PC-3 (cell line): Measurements from ENCODE around the gene HACD3. TPM values are rescaled to one million over a fixed set of nuclear protein-coding genes. Genes with fewer than 3 reads are reported as not detected.

ENCODE experiments used
- ATAC-seq: fragments of 200-7000 bp; cut with Tn5 transposase; 2 replicates; pipeline ENCODE4 v1.9.1; 2020; ENCODE audit warnings: mild to moderate bottlenecking, moderate library complexity
- BruUV-seq: library from RNA; stranded (reverse); fragments of 400-500 nt; replicated peaks from 2 replicates; lab custom pipeline; 2021; lab: Mats Ljungman, UMichigan
- CTCF ChIA-PET: fragments of 300-600 bp; sonication (Branson Sonifier 250); formaldehyde crosslinking; loops from one replicate; lab custom pipeline; 2022; ENCODE audit warnings: antibody characterized with exemption; lab: Charles Lee
- POLR2A ChIA-PET: fragments of 300-600 bp; sonication (Branson Sonifier 250); formaldehyde crosslinking; loops from one replicate; lab custom pipeline; 2022; ENCODE audit warnings: antibody characterized with exemption; ENCODE audit not compliant: unreplicated experiment; lab: Charles Lee
- DNase-seq: peaks from one replicate; pipeline ENCODE4 v3.0.0-alpha.2; 2015
- H2AFZ ChIP-seq: fragments of 300-600 bp; sonication (generic); 2 replicates; pipeline ENCODE4 v1.6.0; 2016; ENCODE audit warnings: antibody characterized with exemption, low read length
- H3F3A ChIP-seq: fragments of 300-600 bp; sonication (generic); one replicate; pipeline ENCODE4 v1.6.0; 2017; ENCODE audit warnings: antibody characterized with exemption, low read length, control low read depth, mild to moderate bottlenecking; ENCODE audit not compliant: unreplicated experiment
- H3K27ac ChIP-seq: fragments of 300-600 bp; sonication (generic); 2 replicates; pipeline ENCODE4 v1.5.1; 2016; ENCODE audit warnings: mild to moderate bottlenecking, low read length
- H3K27me3 ChIP-seq: fragments of 300-600 bp; sonication (generic); 2 replicates; pipeline ENCODE4 v1.6.1; 2016; ENCODE audit warnings: low read length, mixed read lengths
- H3K36me3 ChIP-seq: fragments of 300-600 bp; sonication (generic); 2 replicates; pipeline ENCODE4 v1.6.1; 2016; ENCODE audit warnings: low read depth, mixed run types, low read length, mixed read lengths
- H3K4me1 ChIP-seq: fragments of 300-600 bp; sonication (generic); 2 replicates; pipeline ENCODE4 v1.5.1; 2016; ENCODE audit warnings: low read length; ENCODE audit not compliant: insufficient read depth
- H3K4me2 ChIP-seq: fragments of 300-600 bp; sonication (generic); 2 replicates; pipeline ENCODE4 v1.6.0; 2016; ENCODE audit warnings: low read length
- H3K4me3 ChIP-seq: fragments of 300-600 bp; sonication (generic); 2 replicates; pipeline ENCODE4 v1.5.1; 2016; ENCODE audit warnings: mild to moderate bottlenecking, low read length, mixed read lengths
- H3K79me2 ChIP-seq: fragments of 300-600 bp; sonication (generic); 2 replicates; pipeline ENCODE4 v1.6.1; 2017; ENCODE audit warnings: low read length, mixed read lengths
- H3K9ac ChIP-seq: fragments of 300-600 bp; sonication (generic); 2 replicates; pipeline ENCODE4 v1.6.0; 2016; ENCODE audit warnings: mild to moderate bottlenecking, low read length
- H3K9me2 ChIP-seq: fragments of 300-600 bp; sonication (generic); replicated peaks from 2 replicates; pipeline ENCODE4 v1.6.1; 2016; ENCODE audit warnings: mixed run types, low read length, mixed read lengths
- H3K9me3 ChIP-seq: fragments of 300-600 bp; sonication (generic); 2 replicates; pipeline ENCODE4 v1.6.1; 2016; ENCODE audit warnings: low read length, mixed read lengths
- H4K20me1 ChIP-seq: fragments of 300-600 bp; sonication (generic); 2 replicates; pipeline ENCODE4 v1.6.1; 2016; ENCODE audit warnings: low read length, mixed read lengths
- EZH2 ChIP-seq: fragments of 300-600 bp; sonication (generic); IDR thresholded peaks from one replicate; pipeline ENCODE4 v1.6.1; 2017; ENCODE audit warnings: antibody characterized with exemption, mild to moderate bottlenecking, low read length; ENCODE audit not compliant: unreplicated experiment
- EZH2phosphoT487 ChIP-seq: fragments of 300-600 bp; sonication (generic); IDR thresholded peaks from 2 replicates; pipeline ENCODE4 v1.6.1; 2018; ENCODE audit warnings: mild to moderate bottlenecking, antibody characterized with exemption, low read length, borderline replicate concordance
- intact Hi-C: fragments of 100-400 bp; cut with micrococcal nuclease; formaldehyde crosslinking; loops from 2 replicates; pipeline ENCODE4 v1.9.0; 2023
- total RNA-seq: library from RNA; depleted of rRNA; stranded (reverse); fragments of >200 nt; gene quantifications from 2 replicates; pipeline ENCODE4 v1.2.3, GENCODE V29; 2014
- TF ChIP-seq, protein P1 (sequence below): fragments of 300-600 bp; sonication (generic); conservative IDR thresholded peaks from 2 replicates; pipeline ENCODE4 v1.5.1; 2017; ENCODE audit warnings: antibody characterized with exemption, low read depth, mild to moderate bottlenecking, low read length

HACD3 gene
- total RNA-seq, 1 experiment from 2014 or later = 64.9 TPM

DNA sequence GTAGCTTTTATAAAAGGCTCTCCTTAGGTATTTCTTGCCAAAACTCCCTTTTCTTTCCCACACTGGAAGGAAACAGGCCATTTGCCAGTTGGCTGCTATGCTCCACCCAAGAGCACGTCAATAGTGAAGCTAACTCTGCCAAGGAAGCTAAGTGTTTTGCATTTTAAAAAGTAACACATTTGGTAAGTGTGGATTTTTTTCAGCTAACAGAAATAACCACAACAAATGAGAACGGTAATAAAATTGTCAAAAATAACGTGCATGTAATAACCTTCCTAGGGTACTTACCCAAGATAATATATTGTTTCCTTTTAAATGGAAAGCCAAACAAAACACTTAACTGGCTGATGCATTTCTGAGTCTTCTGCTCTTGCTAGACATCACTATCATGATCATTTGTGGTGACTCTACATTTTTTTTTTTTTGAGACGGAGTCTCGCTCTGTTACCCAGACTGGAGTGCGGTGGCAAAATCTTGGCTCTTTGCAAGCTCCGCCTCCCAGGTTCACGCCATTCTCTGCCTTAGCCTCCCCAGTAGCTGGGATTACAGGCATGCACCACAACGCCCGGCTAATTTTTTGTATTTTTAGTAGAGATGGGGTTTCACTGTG, 17.4 kb upstream of the HACD3 start:
- Histone ChIP-seq H3K27me3 (no peaks in the 10 kb centered on the region), H3K4me3 (no peak overlapping the region), H3K79me2 (peaks cover 34% of the 10 kb centered on the region), H3K4me1 (peaks cover 10% of the 10 kb centered on the region), H3K27ac (no peak overlapping the region), H3K9ac (no peak overlapping the region), H3K9me2 (no peaks in the 10 kb centered on the region), H2AFZ (no peak overlapping the region), H4K20me1 (peaks cover 15% of the 10 kb centered on the region), H3K36me3 (peaks cover 18% of the 10 kb centered on the region; the same call in 1 of the 2 replicates), H3K9me3 (no peaks in the 10 kb centered on the region), H3F3A (no peaks in the 10 kb centered on the region), H3K4me2 (no peak overlapping the region)
- no TSS peak for BruUV-seq
- ATAC-seq (no peak), DNase-seq (no peak)
- POLR2A ChIA-PET = interaction anchor here (0.6 kb wide), 1 partner anchor 17 kb away, joined by 3 read pairs; no protein-coding TSS in a partner anchor
- TF ChIP-seq, protein P1, sequence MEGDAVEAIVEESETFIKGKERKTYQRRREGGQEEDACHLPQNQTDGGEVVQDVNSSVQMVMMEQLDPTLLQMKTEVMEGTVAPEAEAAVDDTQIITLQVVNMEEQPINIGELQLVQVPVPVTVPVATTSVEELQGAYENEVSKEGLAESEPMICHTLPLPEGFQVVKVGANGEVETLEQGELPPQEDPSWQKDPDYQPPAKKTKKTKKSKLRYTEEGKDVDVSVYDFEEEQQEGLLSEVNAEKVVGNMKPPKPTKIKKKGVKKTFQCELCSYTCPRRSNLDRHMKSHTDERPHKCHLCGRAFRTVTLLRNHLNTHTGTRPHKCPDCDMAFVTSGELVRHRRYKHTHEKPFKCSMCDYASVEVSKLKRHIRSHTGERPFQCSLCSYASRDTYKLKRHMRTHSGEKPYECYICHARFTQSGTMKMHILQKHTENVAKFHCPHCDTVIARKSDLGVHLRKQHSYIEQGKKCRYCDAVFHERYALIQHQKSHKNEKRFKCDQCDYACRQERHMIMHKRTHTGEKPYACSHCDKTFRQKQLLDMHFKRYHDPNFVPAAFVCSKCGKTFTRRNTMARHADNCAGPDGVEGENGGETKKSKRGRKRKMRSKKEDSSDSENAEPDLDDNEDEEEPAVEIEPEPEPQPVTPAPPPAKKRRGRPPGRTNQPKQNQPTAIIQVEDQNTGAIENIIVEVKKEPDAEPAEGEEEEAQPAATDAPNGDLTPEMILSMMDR = no peak
- TF ChIP-seq EZH2 = no peak
- TF ChIP-seq EZH2phosphoT487 = no peak
- intact Hi-C loops = no loop called here
- CTCF ChIA-PET = no interaction called here

DNA sequence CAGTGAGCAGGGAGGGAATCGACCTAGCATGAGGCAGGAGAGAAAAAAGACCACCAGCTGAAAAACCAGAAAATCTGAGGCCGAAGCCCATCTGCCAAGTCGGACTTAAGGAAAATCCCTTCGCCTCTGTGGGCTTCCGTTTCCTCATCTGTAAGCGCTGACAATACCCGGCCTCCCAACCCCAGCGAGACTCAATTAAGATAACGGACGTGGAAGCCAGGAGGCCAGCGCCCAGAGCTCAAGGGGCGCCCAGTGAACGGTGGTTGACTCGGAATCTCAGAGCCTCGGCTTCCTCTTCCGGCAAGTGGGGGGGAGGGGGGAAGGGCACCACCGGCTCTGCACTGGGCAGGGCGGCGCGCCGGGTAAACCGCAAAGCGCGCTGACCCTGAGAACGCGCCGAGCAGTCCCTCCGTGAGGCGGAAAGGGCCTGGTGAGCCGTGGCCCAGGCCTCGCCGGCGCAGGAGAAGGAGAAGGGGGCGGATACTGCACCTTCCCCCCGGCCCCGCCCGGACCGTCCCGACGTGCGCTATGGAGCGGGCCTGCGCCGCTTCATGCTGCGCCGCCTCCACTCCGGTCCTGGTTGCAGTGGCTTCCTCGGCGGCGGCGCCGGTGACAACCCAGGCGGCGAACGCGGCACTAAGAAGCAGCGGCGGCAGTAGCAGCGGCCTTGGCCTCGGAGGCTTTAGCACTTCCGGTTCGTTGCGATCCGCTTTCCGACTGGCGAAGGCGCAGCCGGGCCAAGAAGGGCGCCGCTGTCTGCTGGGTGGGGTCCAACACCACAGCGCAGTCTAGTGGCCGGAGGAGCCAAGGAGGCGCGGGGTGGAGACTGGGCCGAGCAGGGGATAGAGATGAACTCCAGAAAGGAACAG, 13.0 kb upstream of the HACD3 start, which contains the start of gene DPP8:
Gene DPP8 (minus strand): TSS at position 693 of the 869 bp plus-strand sequence. CDS start 5,136 bp downstream, outside the sequence.
- POLR2A ChIA-PET = interaction anchor here (0.6 kb wide), 3 partner anchors 49 to 1186 kb away, joined by 10 to 40 read pairs (median 21); partner anchors contain the start of gene PARP16

More for the DNA sequence above, 13.0 kb upstream of the HACD3 start, which contains the start of gene DPP8:
- peaks cover 15% of the 10 kb centered on the region for H4K20me1 ChIP-seq
- peak within 1 kb of the TSS; percentile 100 for H3K4me2 ChIP-seq
- H3K4me1 ChIP-seq = peaks cover 13% of the 10 kb centered on the region
- no TSS peak for BruUV-seq
- H3K36me3 ChIP-seq = peaks cover 6% of the 10 kb centered on the region; the same call in 1 of the 2 replicates
- no peaks in the 10 kb centered on the region for H3K9me3 ChIP-seq
- CTCF ChIA-PET = no interaction called here
- H3K79me2 ChIP-seq = peaks cover 34% of the 10 kb centered on the region
- no peaks in the 10 kb centered on the region for H3K27me3 ChIP-seq
- TF ChIP-seq EZH2phosphoT487 (no peak), EZH2 (no peak)
- TF ChIP-seq, protein P1 = peak; percentile 90
- H2AFZ ChIP-seq = peak within 1 kb of the TSS; percentile 78
- DNase-seq = peak; percentile 87
- H3F3A ChIP-seq = no peaks in the 10 kb centered on the region
- H3K4me3 ChIP-seq = peak within 1 kb of the TSS; percentile 99
- ATAC-seq = peak; percentile 98
- H3K9me2 ChIP-seq = no peaks in the 10 kb centered on the region
- intact Hi-C loops = no loop called here
- peak within 1 kb of the TSS; percentile 71 for H3K27ac ChIP-seq
- peak within 1 kb of the TSS; percentile 96 for H3K9ac ChIP-seq
